Pancreas (tissue), 10 donors: ENCODE measurements around the gene FCRL1. TPM values are rescaled to one million over a fixed set of nuclear protein-coding genes. Genes with fewer than 3 reads are reported as not detected.

ENCODE experiments used
- ATAC-seq, 4 donors: fragments of 200-7000 bp; cut with Tn5 transposase; one replicate each; pipeline versions ENCODE4 v1.8.0 to v1.9.1; 2020; ENCODE audit warnings: mild to moderate bottlenecking in 4 of 4, moderate library complexity in 4 of 4
- DNase-seq, 6 donors: peaks; one replicate each; pipeline ENCODE4 v3.0.0-alpha.2; 2020
- FAIRE-seq: peaks from 2 replicates; lab custom pipeline; 2012; peaks lifted over from hg19 to GRCh38; lab: Jason Lieb, UNC
- H3K27ac ChIP-seq, 4 donors: fragments of 200-600 bp; sonication (generic); 1 replicate in 3 of 4; 2 replicates in 1 of 4; pipeline versions ENCODE4 v1.5.0 to v1.8.0; 2020
- H3K27me3 ChIP-seq, 4 donors: fragments of 200-600 bp; one replicate each; pipeline ENCODE4 v1.8.0; 2021
- H3K36me3 ChIP-seq, 3 donors: fragments of 200-600 bp; sonication (generic) in 1 of 3; one replicate each; pipeline versions ENCODE4 v1.5.0 to v1.8.0; 2020 to 2021
- H3K4me1 ChIP-seq, 3 donors: fragments of 200-600 bp; one replicate each; pipeline ENCODE4 v1.8.0; 2021
- H3K4me3 ChIP-seq, 4 donors: fragments of 200-600 bp; sonication (generic) in 2 of 4; one replicate each; pipeline versions ENCODE4 v1.5.0 to v1.8.0; 2020 to 2021
- H3K9me3 ChIP-seq, 4 donors: fragments of 200-600 bp; one replicate each; pipeline ENCODE4 v1.8.0; 2021
- CTCF ChIP-seq, 4 donors: fragments of 200-600 bp; sonication (generic) in 3 of 4; IDR thresholded peaks; one replicate each; pipeline versions ENCODE4 v1.5.0 to v1.8.0; 2021; ENCODE audit warnings: antibody characterized with exemption in 4 of 4
- WGBS, 2 donors: extraction: QIAGEN DNeasy Blood & Tissue Kit; methylation state at CpG; one replicate each; pipeline ENCODE4 v1.1.7; 2013; 5-methylcytosine and 5-hydroxymethylcytosine counted together
- intact Hi-C, 3 donors: fragments of 100-400 bp; cut with DNase I; formaldehyde crosslinking; loops; one replicate each; pipeline versions ENCODE4 v1.11.1 to v1.14.2; 2022
- polyA plus RNA-seq, 2 donors: library from polyadenylated mRNA; stranded (reverse); fragments of 200-250 nt; gene quantifications; one replicate each; pipeline ENCODE4 v1.2.3, GENCODE V29; 2013
- total RNA-seq, 6 donors: library from RNA; stranded (reverse); fragmentation: NEBNext Ultra II Directional in 4 of 6; extraction: Animal tissue kit (Norgen Biotek cat#: 25700) in 4 of 6; gene quantifications; one replicate each; pipeline versions ENCODE4 v1.2.1 to v1.2.4, GENCODE V29; 2021 to 2023
- donor health status: healthy with polysubstance abuse.
- donor health status: DM: no; HTN: no; CAD: no; lungs with moderate emphysema.
- donor health status: DM: no; HTN: no; CAD: no.
- donor health status: control.
- donor health status: control.
- donor health status: Bipolar disorder and iron deficiency.
- donor health status: DM: yes; HTN: yes; CAD: no.
- donor health status: DM: no; HTN: no; CAD: no.
- donor health status: DM: no; HTN: no; CAD: no.
- donor health status: DM: yes; HTN: yes; CAD: no.

The FCRL1 gene
- total and polyA plus RNA-seq, 8 donors = 0.02 to 0.18 TPM; not detected in 6

GRCh38 chr1:157774412-157774811, 45.5 kb downstream of the FCRL1 start:
- 23 to 36% methylated on average over 2 of the region's 2 CpGs for WGBS, 2 donors
- Histone ChIP-seq H3K9me3 (no peaks in the 10 kb centered on the region), H3K4me1 (no peaks in the 10 kb centered on the region), H3K36me3 (no peaks in the 10 kb centered on the region), H3K27ac (no peak overlapping the region), H3K4me3 (no peak overlapping the region), H3K27me3 (no peaks in the 10 kb centered on the region)
- ATAC-seq (no peak), DNase-seq (no peak), FAIRE-seq (no peak)
- intact Hi-C loops = no loop called here
- no peak for TF ChIP-seq CTCF (IDR thresholded peaks at IDR 0.05)

DNA sequence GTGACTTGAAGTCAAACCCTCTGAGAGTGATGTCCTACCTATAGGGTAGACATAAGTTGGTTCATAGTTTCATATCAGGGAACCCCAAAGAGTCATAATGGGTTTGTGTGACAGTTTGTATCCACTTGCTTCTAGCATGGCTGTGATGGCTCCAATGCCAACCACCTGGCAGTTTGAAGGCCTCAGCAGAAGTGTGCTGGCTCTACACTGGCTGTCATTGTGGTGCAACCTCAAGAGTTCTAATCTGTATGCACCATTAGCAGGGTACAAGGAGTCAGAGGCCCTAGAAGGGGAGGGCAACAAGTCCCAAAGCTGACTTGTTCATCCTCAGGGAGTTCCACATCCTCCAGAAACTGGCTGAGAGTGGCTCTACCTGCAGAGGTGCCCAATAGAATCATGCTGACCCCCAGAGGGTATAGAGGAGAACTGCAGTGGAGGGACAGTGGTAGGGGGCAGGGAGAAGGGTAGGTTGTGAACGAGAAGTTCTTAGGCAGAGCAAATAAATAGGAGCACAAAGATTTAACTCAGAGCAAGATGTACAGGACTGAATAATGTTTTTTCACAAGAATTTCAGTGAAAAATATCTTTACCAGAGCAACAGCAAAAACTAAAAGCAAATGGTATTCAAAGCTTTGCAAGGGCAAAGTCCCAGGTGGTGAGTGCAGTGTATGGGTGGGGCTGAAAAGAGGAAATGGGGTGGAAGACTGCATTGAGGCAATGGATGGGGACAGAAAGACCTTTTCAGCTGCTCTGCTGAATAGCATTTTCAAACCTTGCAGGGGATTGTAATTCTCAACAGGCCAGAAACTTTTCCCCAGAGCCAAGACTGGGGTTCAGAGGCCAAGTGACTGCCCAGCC, 46.2 kb downstream of the FCRL1 start:
- intact Hi-C loops = no loop called here
- Histone ChIP-seq H3K4me3 (no peak overlapping the region), H3K9me3 (no peaks in the 10 kb centered on the region), H3K27me3 (no peaks in the 10 kb centered on the region), H3K27ac (no peak overlapping the region), H3K4me1 (no peaks in the 10 kb centered on the region), H3K36me3 (no peaks in the 10 kb centered on the region)
- DNase-seq (no peak), ATAC-seq (peak in 2 of 4 donors; percentile 29 to 36), FAIRE-seq (no peak)
- WGBS, 2 donors = 18 to 32% methylated on average over 1 of the region's 1 CpG
- no peak for TF ChIP-seq CTCF (IDR thresholded peaks at IDR 0.05)

- Histone ChIP-seq H3K4me1 (no peaks in the 10 kb centered on the region), H3K27ac (no peak overlapping the region), H3K9me3 (no peaks in the 10 kb centered on the region), H3K27me3 (no peaks in the 10 kb centered on the region), H3K4me3 (no peak overlapping the region), H3K36me3 (no peaks in the 10 kb centered on the region)
- TF ChIP-seq CTCF (IDR thresholded peaks at IDR 0.05) = no peak
- no peak for DNase-seq
- no peak for ATAC-seq
- WGBS, 2 donors = 60 to 72% methylated on average over 8 of the region's 8 CpGs
- intact Hi-C loops = no loop called here
- FAIRE-seq = no peak
Observed at GRCh38 chr1:157771661-157772425, 48.1 kb downstream of the FCRL1 start.

- intact Hi-C loops = no loop called here
- no peaks in the 10 kb centered on the region for H3K4me1 ChIP-seq
- no peak for DNase-seq
- WGBS, 2 donors = 42 to 43% methylated on average over 9 of the region's 9 CpGs
- no peak overlapping the region for H3K4me3 ChIP-seq
- no peak for ATAC-seq
- no peaks in the 10 kb centered on the region for H3K27me3 ChIP-seq
- H3K9me3 ChIP-seq = no peaks in the 10 kb centered on the region
- no peaks in the 10 kb centered on the region for H3K36me3 ChIP-seq
- no peak overlapping the region for H3K27ac ChIP-seq
- FAIRE-seq = no peak
- TF ChIP-seq CTCF (IDR thresholded peaks at IDR 0.05) = no peak
Observed at GRCh38 chr1:157770442-157771043, 49.4 kb downstream of the FCRL1 start.
